Left ventricle myocardium superior (tissue), 1 donor: Measurements from ENCODE around the gene TAF11L11. TPM values are rescaled to one million over a fixed set of nuclear protein-coding genes. Genes with fewer than 3 reads are reported as not detected.

Experiments
- total RNA-seq: library from RNA; stranded (reverse); fragmentation: NEBNext Ultra II Directional; extraction: Animal tissue kit (Norgen Biotek cat#: 25700); gene quantifications from one replicate; pipeline ENCODE4 v1.2.1, GENCODE V29; 2021
- donor health status: DM: no; HTN: yes; CAD: no; lungs with severe emphysema.

Gene TAF11L11
- total RNA-seq, 1 donor from 2014 or later, result not detected

Other genes with a start within 250 kb of the TAF11L11 start
- gene TAF11L2, start 106.0 kb upstream of the TAF11L11 start, total RNA-seq, result not detected
- not detected for gene TAF11L3, start 85.8 kb upstream of the TAF11L11 start, total RNA-seq
- gene TAF11L4, start 82.4 kb upstream of the TAF11L11 start, total RNA-seq, result not detected
- not detected for gene TAF11L5, start 78.9 kb upstream of the TAF11L11 start, total RNA-seq
- not detected for gene TAF11L6, start 75.5 kb upstream of the TAF11L11 start, total RNA-seq
- not detected for gene TAF11L7, start 18.4 kb upstream of the TAF11L11 start, total RNA-seq
- gene TAF11L8, start 13.2 kb upstream of the TAF11L11 start, total RNA-seq, result not detected
- gene TAF11L9, start 9.8 kb upstream of the TAF11L11 start, total RNA-seq, result not detected
- gene TAF11L10, start 6.4 kb upstream of the TAF11L11 start, total RNA-seq, result not detected
- not detected for gene TAF11L12, start 6.2 kb downstream of the TAF11L11 start, total RNA-seq
- gene TAF11L13, start 27.9 kb downstream of the TAF11L11 start, total RNA-seq, result not detected
- not detected for gene TAF11L14, start 30.3 kb downstream of the TAF11L11 start, total RNA-seq